ENCODE measurements around the gene MYPOP. TPM values are rescaled to one million over a fixed set of nuclear protein-coding genes. Genes with fewer than 3 reads are reported as not detected.
A peak's percentile ranks its signal among the peaks of the same experiment; 100 is the strongest.

MYPOP gene
- total and polyA plus RNA-seq, 2 of the 13 experiments (the other 11 are each of a cell fraction or from before 2014, with no cell fraction given) = 2.3 to 2.7 TPM

DNA sequence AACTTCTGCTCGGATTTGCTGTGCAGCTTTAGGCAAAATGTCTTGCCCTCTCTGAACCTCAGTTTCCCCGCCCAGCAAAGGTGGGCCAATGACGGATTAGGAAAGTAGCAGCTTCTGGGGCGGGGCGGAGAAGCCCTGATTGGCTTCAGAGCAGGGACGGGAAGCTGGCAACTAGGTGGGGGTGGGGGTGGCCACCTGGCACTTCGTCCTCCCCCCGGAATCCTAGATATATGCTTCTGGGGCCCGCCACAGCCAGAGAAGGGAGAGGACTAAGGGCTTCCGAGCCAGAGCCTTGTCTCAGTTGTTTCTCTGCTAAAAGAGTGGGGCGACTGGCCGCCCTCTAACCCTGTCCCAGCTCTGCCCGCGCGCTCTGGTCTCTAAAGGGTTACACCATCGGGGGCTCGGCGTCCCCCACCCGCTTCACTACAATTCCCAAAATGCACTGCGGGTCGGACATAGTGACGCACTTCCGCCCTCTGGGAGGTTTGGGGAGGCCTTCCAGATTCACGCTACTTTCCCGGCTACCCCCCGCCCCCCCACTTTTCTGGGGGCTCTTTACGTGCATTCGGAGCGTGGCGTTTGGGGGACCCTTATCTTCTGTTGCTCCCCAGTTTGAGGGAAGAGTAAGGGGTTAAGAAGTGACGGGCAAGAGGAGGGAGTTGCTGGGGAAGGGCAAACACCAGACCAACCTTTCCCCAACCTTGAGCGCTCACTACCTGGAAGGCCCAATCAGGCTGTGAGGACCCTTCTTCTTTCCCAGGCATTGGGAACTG lies 15.8 kb downstream of the MYPOP start (continued):
- TF ChIP-seq, protein P1, sequence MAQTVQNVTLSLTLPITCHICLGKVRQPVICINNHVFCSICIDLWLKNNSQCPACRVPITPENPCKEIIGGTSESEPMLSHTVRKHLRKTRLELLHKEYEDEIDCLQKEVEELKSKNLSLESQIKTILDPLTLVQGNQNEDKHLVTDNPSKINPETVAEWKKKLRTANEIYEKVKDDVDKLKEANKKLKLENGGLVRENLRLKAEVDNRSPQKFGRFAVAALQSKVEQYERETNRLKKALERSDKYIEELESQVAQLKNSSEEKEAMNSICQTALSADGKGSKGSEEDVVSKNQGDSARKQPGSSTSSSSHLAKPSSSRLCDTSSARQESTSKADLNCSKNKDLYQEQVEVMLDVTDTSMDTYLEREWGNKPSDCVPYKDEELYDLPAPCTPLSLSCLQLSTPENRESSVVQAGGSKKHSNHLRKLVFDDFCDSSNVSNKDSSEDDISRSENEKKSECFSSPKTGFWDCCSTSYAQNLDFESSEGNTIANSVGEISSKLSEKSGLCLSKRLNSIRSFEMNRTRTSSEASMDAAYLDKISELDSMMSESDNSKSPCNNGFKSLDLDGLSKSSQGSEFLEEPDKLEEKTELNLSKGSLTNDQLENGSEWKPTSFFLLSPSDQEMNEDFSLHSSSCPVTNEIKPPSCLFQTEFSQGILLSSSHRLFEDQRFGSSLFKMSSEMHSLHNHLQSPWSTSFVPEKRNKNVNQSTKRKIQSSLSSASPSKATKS (CRISPR knock-in tag; IDR thresholded peaks at IDR 0.05) = no peak
- TF ChIP-seq KDM5B (CRISPR knock-in tag; IDR thresholded peaks at IDR 0.05; ENCODE audit: borderline replicate concordance) = no peak
- no peak; the same call in 1 of the 2 replicates for TF ChIP-seq FOSL2 (CRISPR knock-in tag; IDR thresholded peaks at IDR 0.05)
- TF ChIP-seq, protein P2, sequence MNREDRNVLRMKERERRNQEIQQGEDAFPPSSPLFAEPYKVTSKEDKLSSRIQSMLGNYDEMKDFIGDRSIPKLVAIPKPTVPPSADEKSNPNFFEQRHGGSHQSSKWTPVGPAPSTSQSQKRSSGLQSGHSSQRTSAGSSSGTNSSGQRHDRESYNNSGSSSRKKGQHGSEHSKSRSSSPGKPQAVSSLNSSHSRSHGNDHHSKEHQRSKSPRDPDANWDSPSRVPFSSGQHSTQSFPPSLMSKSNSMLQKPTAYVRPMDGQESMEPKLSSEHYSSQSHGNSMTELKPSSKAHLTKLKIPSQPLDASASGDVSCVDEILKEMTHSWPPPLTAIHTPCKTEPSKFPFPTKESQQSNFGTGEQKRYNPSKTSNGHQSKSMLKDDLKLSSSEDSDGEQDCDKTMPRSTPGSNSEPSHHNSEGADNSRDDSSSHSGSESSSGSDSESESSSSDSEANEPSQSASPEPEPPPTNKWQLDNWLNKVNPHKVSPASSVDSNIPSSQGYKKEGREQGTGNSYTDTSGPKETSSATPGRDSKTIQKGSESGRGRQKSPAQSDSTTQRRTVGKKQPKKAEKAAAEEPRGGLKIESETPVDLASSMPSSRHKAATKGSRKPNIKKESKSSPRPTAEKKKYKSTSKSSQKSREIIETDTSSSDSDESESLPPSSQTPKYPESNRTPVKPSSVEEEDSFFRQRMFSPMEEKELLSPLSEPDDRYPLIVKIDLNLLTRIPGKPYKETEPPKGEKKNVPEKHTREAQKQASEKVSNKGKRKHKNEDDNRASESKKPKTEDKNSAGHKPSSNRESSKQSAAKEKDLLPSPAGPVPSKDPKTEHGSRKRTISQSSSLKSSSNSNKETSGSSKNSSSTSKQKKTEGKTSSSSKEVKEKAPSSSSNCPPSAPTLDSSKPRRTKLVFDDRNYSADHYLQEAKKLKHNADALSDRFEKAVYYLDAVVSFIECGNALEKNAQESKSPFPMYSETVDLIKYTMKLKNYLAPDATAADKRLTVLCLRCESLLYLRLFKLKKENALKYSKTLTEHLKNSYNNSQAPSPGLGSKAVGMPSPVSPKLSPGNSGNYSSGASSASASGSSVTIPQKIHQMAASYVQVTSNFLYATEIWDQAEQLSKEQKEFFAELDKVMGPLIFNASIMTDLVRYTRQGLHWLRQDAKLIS (CRISPR knock-in tag; IDR thresholded peaks at IDR 0.05) = no peak
- peak; percentile 31; the same call in 1 of the 2 replicates for TF ChIP-seq NFYB (CRISPR knock-in tag; IDR thresholded peaks at IDR 0.05)
- peak; percentile 17 for TF ChIP-seq ERF (CRISPR knock-in tag; IDR thresholded peaks at IDR 0.05)
- TF ChIP-seq ZNF598 (CRISPR knock-in tag; IDR thresholded peaks at IDR 0.05; ENCODE audit: borderline replicate concordance) = no peak
- no peak for TF ChIP-seq ZFAT (CRISPR knock-in tag; conservative IDR thresholded peaks at IDR 0.05)
- TF ChIP-seq FOXM1 (CRISPR knock-in tag; IDR thresholded peaks at IDR 0.05) = no peak
- TF ChIP-seq, protein P3, sequence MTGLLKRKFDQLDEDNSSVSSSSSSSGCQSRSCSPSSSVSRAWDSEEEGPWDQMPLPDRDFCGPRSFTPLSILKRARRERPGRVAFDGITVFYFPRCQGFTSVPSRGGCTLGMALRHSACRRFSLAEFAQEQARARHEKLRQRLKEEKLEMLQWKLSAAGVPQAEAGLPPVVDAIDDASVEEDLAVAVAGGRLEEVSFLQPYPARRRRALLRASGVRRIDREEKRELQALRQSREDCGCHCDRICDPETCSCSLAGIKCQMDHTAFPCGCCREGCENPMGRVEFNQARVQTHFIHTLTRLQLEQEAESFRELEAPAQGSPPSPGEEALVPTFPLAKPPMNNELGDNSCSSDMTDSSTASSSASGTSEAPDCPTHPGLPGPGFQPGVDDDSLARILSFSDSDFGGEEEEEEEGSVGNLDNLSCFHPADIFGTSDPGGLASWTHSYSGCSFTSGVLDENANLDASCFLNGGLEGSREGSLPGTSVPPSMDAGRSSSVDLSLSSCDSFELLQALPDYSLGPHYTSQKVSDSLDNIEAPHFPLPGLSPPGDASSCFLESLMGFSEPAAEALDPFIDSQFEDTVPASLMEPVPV (CRISPR knock-in tag; IDR thresholded peaks at IDR 0.05) = no peak
- no peak; the same call in 1 of the 2 replicates for TF ChIP-seq ZSCAN29 (CRISPR knock-in tag; conservative IDR thresholded peaks at IDR 0.05)
- peak; percentile 65 for TF ChIP-seq RCOR2 (CRISPR knock-in tag; IDR thresholded peaks at IDR 0.05)
- TF ChIP-seq ZSCAN21 (CRISPR knock-in tag; IDR thresholded peaks at IDR 0.05; ENCODE audit: borderline replicate concordance) = no peak
- TF ChIP-seq ZNF816 (CRISPR knock-in tag; IDR thresholded peaks at IDR 0.05; ENCODE audit: borderline replicate concordance) = no peak
- peak; percentile 85 for TF ChIP-seq ZBTB21 (CRISPR knock-in tag; IDR thresholded peaks at IDR 0.05)
- no peak for TF ChIP-seq NFYC (CRISPR knock-in tag; IDR thresholded peaks at IDR 0.05)
- TF ChIP-seq, protein P4, sequence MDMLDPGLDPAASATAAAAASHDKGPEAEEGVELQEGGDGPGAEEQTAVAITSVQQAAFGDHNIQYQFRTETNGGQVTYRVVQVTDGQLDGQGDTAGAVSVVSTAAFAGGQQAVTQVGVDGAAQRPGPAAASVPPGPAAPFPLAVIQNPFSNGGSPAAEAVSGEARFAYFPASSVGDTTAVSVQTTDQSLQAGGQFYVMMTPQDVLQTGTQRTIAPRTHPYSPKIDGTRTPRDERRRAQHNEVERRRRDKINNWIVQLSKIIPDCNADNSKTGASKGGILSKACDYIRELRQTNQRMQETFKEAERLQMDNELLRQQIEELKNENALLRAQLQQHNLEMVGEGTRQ (IDR thresholded peaks at IDR 0.05; ENCODE audit: low read depth, low read length) = no peak
- TF ChIP-seq, protein P4 (CRISPR knock-in tag; IDR thresholded peaks at IDR 0.05; ENCODE audit: borderline replicate concordance) = no peak
- TF ChIP-seq MYC (CRISPR knock-in tag; IDR thresholded peaks at IDR 0.05; ENCODE audit: borderline replicate concordance) = peak; percentile 47; the same call in 1 of the 2 replicates
- TF ChIP-seq YEATS2 (CRISPR knock-in tag; IDR thresholded peaks at IDR 0.05; ENCODE audit: borderline replicate concordance) = peak; percentile 46; the same call in 1 of the 2 replicates
